Stimulated activated effector memory CD8-positive, alpha-beta T cell treated with anti-CD3 and anti-CD28 coated beads, Interleukin-12 subunit alpha, Interleukin-12 subunit beta, amount 100 ng/mL, for 72 hours (primary cell): Measurements from ENCODE around the gene MOK.

Experiments
- ATAC-seq: fragments of 150-1000 bp; cut with Tn5 transposase; 2 replicates; pipeline ENCODE4 v1.10.0; 2021
- DNase-seq, 2 donors: peaks; one replicate each; pipeline ENCODE4 v3.0.0; 2021 to 2022; ENCODE audit warnings: low spot score in 2 of 2
- H3K27ac Mint-ChIP-seq: one replicate; pipeline ENCODE4 v1.8.0; 2022; ENCODE audit warnings: mild to moderate bottlenecking, mixed read lengths
- H3K36me3 Mint-ChIP-seq: one replicate; pipeline ENCODE4 v1.8.0; 2022; ENCODE audit warnings: mild to moderate bottlenecking, mixed read lengths
- H3K4me1 Mint-ChIP-seq: one replicate; pipeline ENCODE4 v1.8.0; 2022; ENCODE audit warnings: mixed read lengths
- H3K4me3 Mint-ChIP-seq: one replicate; pipeline ENCODE4 v1.8.0; 2022; ENCODE audit warnings: mild to moderate bottlenecking, mixed read lengths
- H3K9me3 Mint-ChIP-seq: one replicate; pipeline ENCODE4 v1.8.0; 2022; ENCODE audit warnings: mixed read lengths

MOK gene

GRCh38 chr14:102230481-102231210, 74.3 kb downstream of the MOK start:
- Mint-ChIP-seq H3K9me3 (no peaks in the 10 kb centered on the region), H3K27ac (peak overlapping the region; percentile 71), H3K4me1 (peaks cover 4% of the 10 kb centered on the region), H3K36me3 (no peaks in the 10 kb centered on the region), H3K4me3 (no peak overlapping the region)
- DNase-seq, result no peak
- ATAC-seq, result no peak

DNA sequence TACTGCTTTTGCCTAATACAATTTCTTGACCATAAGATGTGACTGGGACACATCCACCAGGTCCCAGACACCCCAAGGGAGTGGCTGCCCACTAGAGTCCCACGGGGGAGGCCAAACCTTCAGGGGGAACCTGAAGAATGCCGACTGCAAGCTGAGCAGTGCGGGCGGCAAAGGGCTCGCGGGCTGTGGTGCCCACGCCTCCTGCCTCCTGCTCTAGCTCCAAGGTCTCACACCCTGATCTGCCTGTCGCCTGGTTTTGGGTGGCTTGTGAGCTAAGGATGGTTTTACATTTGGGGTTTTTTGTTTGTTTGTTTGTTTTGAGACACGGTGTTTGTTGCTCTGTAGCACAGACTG, 75.2 kb downstream of the MOK start:
- no peak for ATAC-seq
- Mint-ChIP-seq H3K4me3 (no peak overlapping the region), H3K9me3 (no peaks in the 10 kb centered on the region), H3K36me3 (peaks cover under 1% of the 10 kb centered on the region), H3K27ac (no peak overlapping the region), H3K4me1 (peaks cover 5% of the 10 kb centered on the region)
- DNase-seq, result no peak

DNA sequence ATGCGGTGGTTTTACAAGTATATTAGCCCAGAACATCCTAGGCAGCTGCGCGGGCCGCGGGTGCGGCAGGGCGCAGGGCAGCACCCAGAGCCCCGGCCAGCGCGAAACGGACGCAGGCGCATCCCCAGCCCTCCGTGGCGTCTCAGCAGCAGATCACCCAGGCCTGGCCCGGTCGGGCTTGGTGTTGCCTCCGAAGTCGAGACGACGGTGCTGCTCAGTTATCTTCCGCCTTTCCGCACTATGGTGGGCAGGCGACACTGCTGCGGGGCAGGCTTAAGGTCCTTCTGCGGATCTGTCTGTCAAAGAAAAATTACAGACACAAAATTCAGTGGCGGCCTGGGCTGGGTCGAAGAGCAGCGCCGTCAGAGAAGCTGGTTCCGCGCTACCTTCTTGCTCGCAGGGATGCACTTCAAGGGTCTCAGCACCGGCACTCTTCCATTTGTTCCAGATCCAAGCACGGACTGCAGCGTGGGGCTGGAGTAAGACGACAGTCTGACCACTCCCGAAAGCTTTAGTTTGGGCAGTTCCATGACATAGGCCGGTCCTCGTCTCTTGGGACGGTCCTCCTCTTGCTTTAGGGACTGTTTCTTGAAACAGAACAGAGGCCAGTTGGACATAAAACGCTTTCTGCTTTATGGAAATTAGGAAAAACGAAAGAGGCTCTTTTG, 75.8 kb downstream of the MOK start:
- no peak overlapping the region for H3K27ac Mint-ChIP-seq

DNA sequence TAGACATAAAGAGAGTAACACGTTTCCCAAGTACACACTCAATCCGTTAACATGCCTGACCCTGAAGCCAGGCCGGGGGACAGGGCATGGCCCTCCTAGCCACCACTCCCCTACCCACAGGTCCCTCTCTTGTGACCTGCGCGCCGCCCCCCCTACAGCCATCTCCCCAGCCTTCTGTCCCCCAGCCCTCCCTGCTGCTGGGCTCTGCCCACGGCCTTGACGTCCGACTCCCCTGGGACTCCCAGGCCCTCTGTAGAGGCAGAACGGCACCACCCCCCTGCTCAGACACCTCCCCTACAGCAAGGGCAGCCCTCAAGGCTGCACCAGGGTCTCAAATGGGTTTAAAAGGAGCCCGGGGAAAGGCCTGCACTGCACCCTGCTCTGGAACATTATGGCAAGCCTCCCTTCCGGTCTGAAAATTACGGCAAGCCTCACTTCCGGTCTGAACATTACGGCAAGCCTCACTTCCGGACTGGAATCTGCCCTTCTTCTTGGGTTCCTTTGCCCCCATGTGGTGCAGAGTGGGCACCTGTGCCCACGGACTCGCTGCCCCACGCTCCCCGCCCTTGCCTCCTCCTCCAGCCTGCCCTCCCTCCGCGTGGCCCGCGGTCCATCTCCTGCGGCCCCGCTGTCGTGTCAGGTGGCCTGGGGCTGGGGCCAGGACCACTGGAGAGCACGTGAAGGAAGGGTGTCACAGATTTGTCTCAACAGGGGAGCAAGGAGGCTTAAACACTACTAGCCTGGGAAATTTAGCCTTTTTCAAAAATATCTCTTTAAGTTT, 77.6 kb downstream of the MOK start:
- H3K4me1 Mint-ChIP-seq, result peaks cover 5% of the 10 kb centered on the region
- peak overlapping the region; percentile 37 for H3K27ac Mint-ChIP-seq
- ATAC-seq, result no peak
- H3K9me3 Mint-ChIP-seq, result no peaks in the 10 kb centered on the region
- H3K36me3 Mint-ChIP-seq, result peaks cover 6% of the 10 kb centered on the region
- no peak for DNase-seq
- no peak overlapping the region for H3K4me3 Mint-ChIP-seq

More for the DNA sequence above, 75.8 kb downstream of the MOK start:
- no peak for ATAC-seq
- H3K4me3 Mint-ChIP-seq, result no peak overlapping the region
- peaks cover 6% of the 10 kb centered on the region for H3K36me3 Mint-ChIP-seq
- DNase-seq, result no peak
- peaks cover 5% of the 10 kb centered on the region for H3K4me1 Mint-ChIP-seq
- H3K9me3 Mint-ChIP-seq, result no peaks in the 10 kb centered on the region

- H3K9me3 Mint-ChIP-seq, result no peaks in the 10 kb centered on the region
- no peak for ATAC-seq
- H3K27ac Mint-ChIP-seq, result no peak overlapping the region
- no peak for DNase-seq
- H3K36me3 Mint-ChIP-seq, result peaks cover 6% of the 10 kb centered on the region
- H3K4me1 Mint-ChIP-seq, result peaks cover 5% of the 10 kb centered on the region
- no peak overlapping the region for H3K4me3 Mint-ChIP-seq
These were observed 78.4 kb downstream of the MOK start for GRCh38 chr14:102226356-102227125.

- DNase-seq, result no peak
- Mint-ChIP-seq H3K36me3 (peaks cover 8% of the 10 kb centered on the region), H3K27ac (peak overlapping the region; percentile 30), H3K9me3 (no peaks in the 10 kb centered on the region), H3K4me1 (peaks cover 9% of the 10 kb centered on the region), H3K4me3 (no peak overlapping the region)
- no peak for ATAC-seq
These were observed 79.0 kb downstream of the MOK start for GRCh38 chr14:102225936-102226335.

GRCh38 chr14:102225386-102225785, 79.6 kb downstream of the MOK start:
- H3K9me3 Mint-ChIP-seq, result no peaks in the 10 kb centered on the region
- no peak overlapping the region for H3K4me3 Mint-ChIP-seq
- H3K36me3 Mint-ChIP-seq, result peaks cover 10% of the 10 kb centered on the region
- no peak for DNase-seq
- H3K4me1 Mint-ChIP-seq, result peaks cover 12% of the 10 kb centered on the region
- H3K27ac Mint-ChIP-seq, result peak overlapping the region; percentile 30
- ATAC-seq, result no peak

- DNase-seq (no peak), ATAC-seq (no peak)
- Mint-ChIP-seq H3K27ac (no peak overlapping the region), H3K36me3 (peaks cover 10% of the 10 kb centered on the region), H3K9me3 (no peaks in the 10 kb centered on the region), H3K4me1 (peaks cover 19% of the 10 kb centered on the region), H3K4me3 (no peak overlapping the region)
These were observed 81.3 kb downstream of the MOK start for GRCh38 chr14:102223682-102224081.

- H3K4me1 Mint-ChIP-seq, result peaks cover 23% of the 10 kb centered on the region
- peaks cover 10% of the 10 kb centered on the region for H3K36me3 Mint-ChIP-seq
- no peak overlapping the region for H3K4me3 Mint-ChIP-seq
- DNase-seq (no peak), ATAC-seq (no peak)
- peak overlapping the region; percentile 40 for H3K27ac Mint-ChIP-seq
- H3K9me3 Mint-ChIP-seq, result no peaks in the 10 kb centered on the region
These were observed 82.2 kb downstream of the MOK start for GRCh38 chr14:102222751-102223150.

DNA sequence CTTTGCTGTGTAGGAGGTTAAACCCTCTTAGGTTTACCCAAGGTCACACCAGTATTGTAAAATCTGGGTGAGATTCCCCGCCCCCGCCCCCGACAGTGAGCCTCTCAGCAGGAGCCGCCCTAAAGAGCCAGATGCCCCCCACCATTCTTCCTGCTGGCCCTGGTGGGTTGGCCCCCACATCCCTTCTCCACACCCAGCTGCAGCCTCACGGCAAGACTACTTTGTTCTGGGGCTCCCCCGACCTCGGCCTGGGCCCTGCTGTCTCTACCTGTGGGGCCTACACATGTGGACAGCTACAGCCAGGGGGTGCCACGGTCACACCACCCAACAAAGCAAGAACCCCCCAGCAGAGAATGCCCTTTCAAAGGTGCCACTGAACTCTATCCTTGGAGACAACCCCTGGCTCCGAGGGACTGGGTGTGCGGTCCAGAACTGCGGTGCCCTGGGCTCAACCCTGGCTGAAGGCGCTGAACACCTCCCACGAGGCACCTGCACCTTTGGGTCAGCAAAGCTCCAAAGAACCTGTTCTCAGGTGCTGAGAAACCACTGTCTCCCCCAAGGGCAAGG, 82.9 kb downstream of the MOK start:
- Mint-ChIP-seq H3K27ac (peak overlapping the region; percentile 40), H3K36me3 (peaks cover 10% of the 10 kb centered on the region), H3K4me3 (no peak overlapping the region), H3K4me1 (peaks cover 29% of the 10 kb centered on the region), H3K9me3 (no peaks in the 10 kb centered on the region)
- ATAC-seq (no peak), DNase-seq (no peak)

- H3K27ac Mint-ChIP-seq, result peak overlapping the region; percentile 45
These were observed 83.9 kb downstream of the MOK start for GRCh38 chr14:102221026-102221425.

DNA sequence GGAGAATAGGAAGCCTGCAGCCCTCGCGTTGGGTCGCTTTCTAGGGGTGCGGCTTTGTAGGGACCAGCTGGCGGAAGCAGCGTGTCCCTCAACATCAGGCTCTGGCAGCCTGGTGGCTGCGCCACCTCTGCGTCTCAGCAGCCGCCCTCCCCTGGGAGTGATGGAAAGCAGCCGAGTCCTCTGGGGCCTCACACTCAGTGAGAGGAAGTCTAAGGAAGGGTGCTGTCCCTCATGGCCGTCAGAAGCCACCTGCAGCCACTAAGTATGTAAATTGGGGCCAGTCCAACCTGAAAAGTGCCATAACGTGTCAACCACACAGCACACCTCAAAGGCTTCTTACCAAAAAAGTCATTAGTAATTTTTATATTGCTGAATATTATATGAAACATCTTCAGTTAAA, 84.9 kb downstream of the MOK start:
- peaks cover 24% of the 10 kb centered on the region for H3K4me1 Mint-ChIP-seq
- H3K36me3 Mint-ChIP-seq, result peaks cover 17% of the 10 kb centered on the region
- H3K27ac Mint-ChIP-seq, result peak overlapping the region; percentile 33
- peak; percentile 52 for ATAC-seq
- H3K4me3 Mint-ChIP-seq, result no peak overlapping the region
- DNase-seq, result no peak
- H3K9me3 Mint-ChIP-seq, result no peaks in the 10 kb centered on the region

More at GRCh38 chr14:102221026-102221425, 83.9 kb downstream of the MOK start:
- Mint-ChIP-seq H3K4me1 (peaks cover 29% of the 10 kb centered on the region), H3K4me3 (no peak overlapping the region), H3K36me3 (peaks cover 10% of the 10 kb centered on the region), H3K9me3 (no peaks in the 10 kb centered on the region)
- peak; percentile 65 for ATAC-seq
- no peak for DNase-seq

GRCh38 chr14:102219316-102219715, 85.6 kb downstream of the MOK start:
- no peak for ATAC-seq
- peak overlapping the region; percentile 33 for H3K27ac Mint-ChIP-seq

DNA sequence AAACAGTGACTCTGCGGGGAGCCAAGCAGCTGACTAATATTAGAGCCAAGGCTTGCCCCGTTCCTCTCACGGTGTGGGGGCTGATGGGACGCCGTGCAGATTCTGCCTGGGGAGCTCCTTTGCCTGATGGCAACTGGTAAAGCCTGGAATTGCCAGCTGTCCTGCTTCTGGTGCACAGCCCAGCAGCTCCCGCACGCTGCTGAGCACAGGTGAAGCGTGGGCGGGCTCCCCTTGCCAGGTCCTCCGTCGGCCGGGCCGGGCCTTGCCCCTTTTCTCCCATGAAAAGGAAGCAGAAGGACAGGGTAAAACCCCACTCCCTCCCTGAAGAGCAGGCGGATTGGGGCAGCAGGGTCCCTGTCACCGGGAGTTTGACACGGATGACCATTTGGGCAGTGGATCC, 86.3 kb downstream of the MOK start:
- Mint-ChIP-seq H3K4me1 (peaks cover 24% of the 10 kb centered on the region), H3K9me3 (no peaks in the 10 kb centered on the region), H3K36me3 (peaks cover 20% of the 10 kb centered on the region), H3K4me3 (no peak overlapping the region), H3K27ac (peak overlapping the region; percentile 33)
- DNase-seq, result no peak
- ATAC-seq, result no peak

More at GRCh38 chr14:102219316-102219715, 85.6 kb downstream of the MOK start:
- no peaks in the 10 kb centered on the region for H3K9me3 Mint-ChIP-seq
- peaks cover 19% of the 10 kb centered on the region for H3K36me3 Mint-ChIP-seq
- DNase-seq, result no peak
- H3K4me3 Mint-ChIP-seq, result no peak overlapping the region
- H3K4me1 Mint-ChIP-seq, result peaks cover 24% of the 10 kb centered on the region

DNA sequence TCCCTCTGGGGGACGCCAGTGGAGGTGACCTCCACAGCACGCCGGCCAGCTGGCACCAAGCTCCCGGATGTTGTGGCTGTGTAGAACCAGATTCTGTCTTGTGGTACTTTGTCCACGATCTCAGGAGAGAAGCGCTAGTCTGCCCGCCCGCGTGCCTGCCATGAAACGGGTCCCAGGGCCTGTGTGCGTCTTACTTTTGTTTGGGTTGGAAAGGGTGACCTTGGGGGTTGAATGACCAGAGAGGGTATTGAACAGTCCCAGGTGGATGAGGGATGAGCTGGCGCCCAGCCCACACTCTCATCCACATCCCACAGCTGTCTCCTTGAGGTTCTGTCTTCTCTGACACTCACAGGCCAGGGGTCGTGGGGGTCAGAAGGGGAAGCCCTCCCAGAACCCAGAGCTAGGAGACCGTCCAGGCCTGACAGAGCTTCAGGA, 87.0 kb downstream of the MOK start:
- DNase-seq (no peak), ATAC-seq (no peak)
- H3K4me3 Mint-ChIP-seq, result no peak overlapping the region
- H3K9me3 Mint-ChIP-seq, result no peaks in the 10 kb centered on the region
- H3K4me1 Mint-ChIP-seq, result peaks cover 24% of the 10 kb centered on the region
- H3K27ac Mint-ChIP-seq, result no peak overlapping the region
- H3K36me3 Mint-ChIP-seq, result peaks cover 24% of the 10 kb centered on the region
